Measurements from ENCODE around the gene SPON1.

Gene SPON1

DNA sequence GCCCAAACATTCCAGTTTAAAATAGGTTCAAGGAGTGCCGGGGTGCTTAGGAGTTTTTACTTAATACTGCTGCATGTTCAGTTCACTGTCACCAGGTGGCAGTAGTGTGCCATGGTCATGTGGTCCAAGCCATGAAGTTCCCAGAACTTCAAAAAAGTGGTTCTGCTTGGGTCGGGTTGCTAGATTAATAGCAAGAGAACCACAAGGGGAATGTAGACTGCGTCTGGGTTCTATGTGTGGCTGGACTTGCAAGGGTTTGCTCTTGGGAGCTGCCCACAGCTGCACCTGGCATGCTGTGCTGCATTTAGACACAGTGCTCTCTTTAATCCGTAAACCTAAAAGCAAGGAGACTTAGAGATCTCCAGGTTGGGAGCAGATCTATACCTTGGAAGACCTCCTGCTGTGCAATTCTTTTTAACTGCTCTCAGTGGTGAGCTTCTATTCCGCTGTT, 6.5 kb upstream of the SPON1 start:
- peak; percentile 67 for DNase-seq
- Histone ChIP-seq H2BK12ac (ENCODE audit: low read length in 2 of 2) (no peak overlapping the region), H2AK5ac (ENCODE audit: low read length, severe bottlenecking) (no peak overlapping the region), H3K27me3 (ENCODE audit: control insufficient read depth in 1 of 2, insufficient read depth in 1 of 2, low read length in 2 of 2) (peaks cover 6 to 65% of the 10 kb centered on the region in 2 experiments), H2AFZ (ENCODE audit: low read depth, low read length) (no peak overlapping the region), H4K8ac (ENCODE audit: low read length) (no peak overlapping the region), H3K4me2 (ENCODE audit: low read length, poor library complexity, severe bottlenecking) (no peak overlapping the region), H3K18ac (ENCODE audit: low read depth in 1 of 2, low read length in 2 of 2) (no peak overlapping the region), H3K27ac (ENCODE audit: low read length, poor library complexity, severe bottlenecking) (no peak overlapping the region), H3K9ac (ENCODE audit: low read length) (no peak overlapping the region), H4K91ac (ENCODE audit: low read length) (no peak overlapping the region), H3K4ac (ENCODE audit: low read depth in 1 of 2, low read length in 2 of 2) (no peak overlapping the region), H3K79me1 (replicated peaks; ENCODE audit: low read length, poor library complexity, severe bottlenecking) (no peaks in the 10 kb centered on the region), H3K14ac (ENCODE audit: low read length in 2 of 2) (no peak overlapping the region), H2BK120ac (ENCODE audit: low read depth, low read length) (no peak overlapping the region), H3K36me3 (ENCODE audit: control insufficient read depth in 1 of 2, insufficient read depth in 2 of 2, low read depth in 1 of 2, low read length in 2 of 2) (no peaks in the 10 kb centered on the region), H3K4me3 (ENCODE audit: insufficient read depth in 1 of 2, low read depth in 1 of 2, low read length in 2 of 2) (no peak overlapping the region), H3K23ac (ENCODE audit: low read length in 2 of 2) (no peak overlapping the region), H2BK5ac (ENCODE audit: low read depth, low read length, poor library complexity, severe bottlenecking) (no peak overlapping the region), H3K9me3 (ENCODE audit: control insufficient read depth, low read length) (no peaks in the 10 kb centered on the region), H3K4me1 (ENCODE audit: control insufficient read depth, insufficient read depth, low read depth, low read length) (no peaks in the 10 kb centered on the region), H2BK15ac (ENCODE audit: low read depth, poor library complexity, severe bottlenecking) (no peak overlapping the region)
- 45% methylated on average over 5 of the region's 5 CpGs for WGBS

DNA sequence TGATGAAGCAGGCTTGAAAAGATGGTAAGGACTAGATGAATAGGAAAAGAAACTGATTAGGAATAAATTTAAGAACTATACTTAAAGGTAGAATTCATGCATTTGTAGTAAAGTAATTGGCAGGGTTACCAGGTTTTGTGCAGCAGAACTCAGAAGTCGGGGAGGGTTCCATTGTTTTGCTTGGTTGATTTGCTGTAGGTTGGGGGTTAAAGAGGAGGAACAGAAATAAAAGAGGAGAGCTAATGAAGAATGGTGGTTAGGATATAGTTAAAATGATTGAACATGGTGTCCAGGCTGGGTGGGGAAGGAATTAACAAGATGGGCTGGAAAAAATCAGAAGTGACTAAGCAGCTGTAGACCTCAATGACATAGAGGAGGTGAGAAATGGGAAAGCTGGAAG, 5.5 kb upstream of the SPON1 start:
- H4K91ac ChIP-seq (ENCODE audit: low read length): no peak overlapping the region
- no peaks in the 10 kb centered on the region for H3K9me3 ChIP-seq (ENCODE audit: control insufficient read depth, low read length)
- H3K4me3 ChIP-seq (ENCODE audit: insufficient read depth in 1 of 2, low read depth in 1 of 2, low read length in 2 of 2): no peak overlapping the region
- WGBS: 66% methylated on average over 1 of the region's 1 CpG
- H3K18ac ChIP-seq (ENCODE audit: low read depth in 1 of 2, low read length in 2 of 2): no peak overlapping the region
- no peak overlapping the region for H3K4me2 ChIP-seq (ENCODE audit: low read length, poor library complexity, severe bottlenecking)
- H4K8ac ChIP-seq (ENCODE audit: low read length): no peak overlapping the region
- no peak overlapping the region for H3K9ac ChIP-seq (ENCODE audit: low read length)
- no peak overlapping the region for H3K14ac ChIP-seq (ENCODE audit: low read length in 2 of 2)
- peaks cover 9 to 75% of the 10 kb centered on the region in 2 experiments for H3K27me3 ChIP-seq (ENCODE audit: control insufficient read depth in 1 of 2, insufficient read depth in 1 of 2, low read length in 2 of 2)
- DNase-seq: no peak
- H3K79me1 ChIP-seq (replicated peaks; ENCODE audit: low read length, poor library complexity, severe bottlenecking): no peaks in the 10 kb centered on the region
- no peak overlapping the region for H2BK5ac ChIP-seq (ENCODE audit: low read depth, low read length, poor library complexity, severe bottlenecking)
- no peak overlapping the region for H2BK12ac ChIP-seq (ENCODE audit: low read length in 2 of 2)
- H3K23ac ChIP-seq (ENCODE audit: low read length in 2 of 2): no peak overlapping the region
- no peak overlapping the region for H2BK120ac ChIP-seq (ENCODE audit: low read depth, low read length)
- H3K27ac ChIP-seq (ENCODE audit: low read length, poor library complexity, severe bottlenecking): no peak overlapping the region
- H2AK5ac ChIP-seq (ENCODE audit: low read length, severe bottlenecking): no peak overlapping the region
- H3K4ac ChIP-seq (ENCODE audit: low read depth in 1 of 2, low read length in 2 of 2): no peak overlapping the region
- H3K4me1 ChIP-seq (ENCODE audit: control insufficient read depth, insufficient read depth, low read depth, low read length): no peaks in the 10 kb centered on the region
- no peak overlapping the region for H2AFZ ChIP-seq (ENCODE audit: low read depth, low read length)
- no peak overlapping the region for H2BK15ac ChIP-seq (ENCODE audit: low read depth, poor library complexity, severe bottlenecking)
- no peaks in the 10 kb centered on the region for H3K36me3 ChIP-seq (ENCODE audit: control insufficient read depth in 1 of 2, insufficient read depth in 2 of 2, low read depth in 1 of 2, low read length in 2 of 2)

DNA sequence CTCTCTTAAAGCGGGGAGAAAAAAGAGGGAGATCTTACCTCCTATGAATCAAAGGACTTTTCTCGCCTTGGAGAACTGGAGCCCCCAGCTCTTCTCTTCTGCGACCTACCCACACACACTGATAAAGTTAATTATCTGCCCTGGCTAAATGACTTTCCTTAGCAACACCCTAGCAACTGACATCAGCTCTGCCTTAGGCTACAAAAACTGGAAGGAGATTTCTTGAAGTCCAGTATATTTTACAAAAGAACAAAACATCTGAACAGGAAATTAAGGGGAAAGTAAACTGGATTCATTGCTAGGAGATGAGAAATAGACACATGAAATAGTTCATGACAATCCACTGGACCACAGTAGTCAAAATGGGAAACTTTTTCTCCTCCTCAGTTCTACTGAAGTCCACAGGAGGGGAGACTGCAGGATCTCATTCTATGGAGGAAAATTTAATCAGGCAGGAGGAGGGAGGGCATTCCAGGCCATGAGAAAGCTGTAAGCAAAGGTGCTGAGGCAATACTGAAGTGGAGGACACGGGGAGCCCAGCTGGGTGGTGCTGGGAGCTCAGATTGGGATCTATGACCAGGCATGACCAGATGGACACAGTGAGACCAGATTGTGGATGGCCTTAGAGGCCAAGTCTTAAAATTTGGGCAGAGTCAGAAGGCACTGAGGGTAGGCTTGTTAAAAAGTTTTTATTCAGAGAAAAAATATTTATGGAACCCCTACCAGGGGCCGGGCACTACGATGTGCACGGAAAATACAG, 3.7 kb upstream of the SPON1 start:
- WGBS: 42% methylated on average over 4 of the region's 7 CpGs
- H2AFZ ChIP-seq (ENCODE audit: low read depth, low read length): no peak overlapping the region
- DNase-seq: no peak

DNA sequence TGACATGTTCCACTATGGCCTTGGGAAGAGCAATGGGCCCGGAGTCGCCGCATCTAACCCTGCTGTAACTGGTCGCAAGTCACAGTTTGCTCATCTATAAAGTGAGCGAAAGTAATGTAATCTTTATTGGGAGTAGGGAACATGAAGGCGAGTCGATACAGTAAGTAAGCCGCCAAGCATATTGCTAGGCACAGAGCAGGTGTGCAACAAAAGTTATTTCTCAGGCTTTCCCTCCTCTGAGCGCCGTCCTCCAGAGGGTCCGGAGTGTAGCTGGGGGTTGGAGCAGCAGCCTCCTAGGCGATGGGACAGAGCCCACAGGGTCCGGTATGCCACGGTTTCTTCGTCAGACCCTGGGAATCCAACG, 343 bp upstream of the SPON1 start:
- Histone ChIP-seq H2BK15ac (ENCODE audit: low read depth, poor library complexity, severe bottlenecking) (no peak overlapping the region), H4K8ac (ENCODE audit: low read length) (no peak overlapping the region), H2BK5ac (ENCODE audit: low read depth, low read length, poor library complexity, severe bottlenecking) (no peak overlapping the region), H3K27ac (ENCODE audit: low read length, poor library complexity, severe bottlenecking) (no peak overlapping the region), H3K79me1 (replicated peaks; ENCODE audit: low read length, poor library complexity, severe bottlenecking) (no peaks in the 10 kb centered on the region), H3K18ac (ENCODE audit: low read depth in 1 of 2, low read length in 2 of 2) (no peak overlapping the region), H3K27me3 (ENCODE audit: control insufficient read depth in 1 of 2, insufficient read depth in 1 of 2, low read length in 2 of 2) (peaks cover 6 to 88% of the 10 kb centered on the region in 2 experiments), H3K36me3 (ENCODE audit: control insufficient read depth in 1 of 2, insufficient read depth in 2 of 2, low read depth in 1 of 2, low read length in 2 of 2) (no peaks in the 10 kb centered on the region), H3K23ac (ENCODE audit: low read length in 2 of 2) (no peak overlapping the region), H4K91ac (ENCODE audit: low read length) (no peak overlapping the region), H3K4ac (ENCODE audit: low read depth in 1 of 2, low read length in 2 of 2) (no peak overlapping the region), H3K4me2 (ENCODE audit: low read length, poor library complexity, severe bottlenecking) (peak overlapping the region; percentile 79), H2AFZ (ENCODE audit: low read depth, low read length) (peak overlapping the region; percentile 67), H2BK12ac (ENCODE audit: low read length in 2 of 2) (no peak overlapping the region), H2BK120ac (ENCODE audit: low read depth, low read length) (no peak overlapping the region), H3K4me3 (ENCODE audit: insufficient read depth in 1 of 2, low read depth in 1 of 2, low read length in 2 of 2) (peak overlapping the region; percentile 31 to 80), H2AK5ac (ENCODE audit: low read length, severe bottlenecking) (no peak overlapping the region), H3K4me1 (ENCODE audit: control insufficient read depth, insufficient read depth, low read depth, low read length) (peaks cover 19% of the 10 kb centered on the region), H3K14ac (ENCODE audit: low read length in 2 of 2) (no peak overlapping the region), H3K9ac (ENCODE audit: low read length) (peak overlapping the region; percentile 77), H3K9me3 (ENCODE audit: control insufficient read depth, low read length) (no peaks in the 10 kb centered on the region)
- WGBS: 32% methylated on average over 15 of the region's 16 CpGs
- DNase-seq: no peak

More for the DNA sequence above, 3.7 kb upstream of the SPON1 start:
- Histone ChIP-seq H3K9ac (ENCODE audit: low read length) (no peak overlapping the region), H2BK12ac (ENCODE audit: low read length in 2 of 2) (no peak overlapping the region), H2BK15ac (ENCODE audit: low read depth, poor library complexity, severe bottlenecking) (no peak overlapping the region), H3K27me3 (ENCODE audit: control insufficient read depth in 1 of 2, insufficient read depth in 1 of 2, low read length in 2 of 2) (peaks cover 8 to 80% of the 10 kb centered on the region in 2 experiments), H2AK5ac (ENCODE audit: low read length, severe bottlenecking) (no peak overlapping the region), H3K23ac (ENCODE audit: low read length in 2 of 2) (no peak overlapping the region), H3K9me3 (ENCODE audit: control insufficient read depth, low read length) (no peaks in the 10 kb centered on the region), H3K18ac (ENCODE audit: low read depth in 1 of 2, low read length in 2 of 2) (no peak overlapping the region), H3K4ac (ENCODE audit: low read depth in 1 of 2, low read length in 2 of 2) (no peak overlapping the region), H3K14ac (ENCODE audit: low read length in 2 of 2) (no peak overlapping the region), H3K4me1 (ENCODE audit: control insufficient read depth, insufficient read depth, low read depth, low read length) (peaks cover 12% of the 10 kb centered on the region), H3K79me1 (replicated peaks; ENCODE audit: low read length, poor library complexity, severe bottlenecking) (no peaks in the 10 kb centered on the region), H3K4me2 (ENCODE audit: low read length, poor library complexity, severe bottlenecking) (no peak overlapping the region), H3K27ac (ENCODE audit: low read length, poor library complexity, severe bottlenecking) (no peak overlapping the region), H3K4me3 (ENCODE audit: insufficient read depth in 1 of 2, low read depth in 1 of 2, low read length in 2 of 2) (no peak overlapping the region), H3K36me3 (ENCODE audit: control insufficient read depth in 1 of 2, insufficient read depth in 2 of 2, low read depth in 1 of 2, low read length in 2 of 2) (no peaks in the 10 kb centered on the region), H4K8ac (ENCODE audit: low read length) (no peak overlapping the region), H2BK5ac (ENCODE audit: low read depth, low read length, poor library complexity, severe bottlenecking) (no peak overlapping the region), H2BK120ac (ENCODE audit: low read depth, low read length) (no peak overlapping the region), H4K91ac (ENCODE audit: low read length) (no peak overlapping the region)
